ENCODE data around the gene LRMDA.

Gene LRMDA

DNA sequence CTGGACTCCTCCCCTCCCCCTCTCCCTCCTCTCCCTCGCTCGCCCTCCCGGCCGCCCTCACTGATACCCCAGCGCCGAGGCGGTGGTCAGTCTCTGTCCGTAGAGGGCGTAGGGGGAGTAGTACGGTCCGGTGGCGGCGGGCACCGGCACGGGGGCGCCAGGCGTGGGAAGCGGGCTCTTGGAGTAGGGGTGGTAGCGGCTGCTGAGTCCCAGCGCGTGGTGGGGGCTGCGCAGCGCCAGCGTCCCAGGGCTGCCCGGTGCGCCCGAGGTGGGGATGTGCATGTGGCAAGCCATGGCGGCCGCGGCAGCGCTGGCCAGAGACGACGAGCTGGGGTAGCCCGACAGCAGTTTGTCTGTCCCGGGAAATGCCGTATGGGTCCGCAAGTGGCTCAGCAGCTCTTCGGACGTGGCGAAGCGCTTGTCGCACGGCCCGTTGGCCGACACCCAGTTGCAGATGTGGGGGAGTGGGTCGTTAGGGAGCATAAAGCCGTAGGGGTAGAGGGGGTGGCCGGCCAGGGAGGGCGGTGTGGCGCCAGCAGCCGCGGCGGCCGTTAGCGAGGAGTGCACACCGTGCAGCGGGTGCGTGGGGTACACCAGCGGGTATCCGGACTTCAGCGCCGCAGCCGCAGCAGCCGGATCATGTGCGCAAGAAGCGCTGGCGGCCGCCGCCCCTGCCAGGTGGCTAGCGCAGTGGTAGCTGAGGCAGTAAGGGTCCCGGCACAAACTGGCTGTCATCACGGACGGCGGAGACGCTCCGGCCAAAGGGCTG is 32.5 kb upstream of the LRMDA start:
- no peak overlapping the region for H3K4me3 Mint-ChIP-seq
- no peak for DNase-seq
- H3K27ac Mint-ChIP-seq = no peak overlapping the region
- no peaks in the 10 kb centered on the region for H3K36me3 Mint-ChIP-seq
- H3K4me1 Mint-ChIP-seq = peaks cover 37% of the 10 kb centered on the region
- CTCF ChIA-PET = interaction anchor here (1.1 kb wide), 1 partner anchor 12 kb away, joined by 4 read pairs; no protein-coding TSS in a partner anchor
- peaks cover 96% of the 10 kb centered on the region for H3K27me3 Mint-ChIP-seq
- H3K9me3 Mint-ChIP-seq = no peaks in the 10 kb centered on the region

DNA sequence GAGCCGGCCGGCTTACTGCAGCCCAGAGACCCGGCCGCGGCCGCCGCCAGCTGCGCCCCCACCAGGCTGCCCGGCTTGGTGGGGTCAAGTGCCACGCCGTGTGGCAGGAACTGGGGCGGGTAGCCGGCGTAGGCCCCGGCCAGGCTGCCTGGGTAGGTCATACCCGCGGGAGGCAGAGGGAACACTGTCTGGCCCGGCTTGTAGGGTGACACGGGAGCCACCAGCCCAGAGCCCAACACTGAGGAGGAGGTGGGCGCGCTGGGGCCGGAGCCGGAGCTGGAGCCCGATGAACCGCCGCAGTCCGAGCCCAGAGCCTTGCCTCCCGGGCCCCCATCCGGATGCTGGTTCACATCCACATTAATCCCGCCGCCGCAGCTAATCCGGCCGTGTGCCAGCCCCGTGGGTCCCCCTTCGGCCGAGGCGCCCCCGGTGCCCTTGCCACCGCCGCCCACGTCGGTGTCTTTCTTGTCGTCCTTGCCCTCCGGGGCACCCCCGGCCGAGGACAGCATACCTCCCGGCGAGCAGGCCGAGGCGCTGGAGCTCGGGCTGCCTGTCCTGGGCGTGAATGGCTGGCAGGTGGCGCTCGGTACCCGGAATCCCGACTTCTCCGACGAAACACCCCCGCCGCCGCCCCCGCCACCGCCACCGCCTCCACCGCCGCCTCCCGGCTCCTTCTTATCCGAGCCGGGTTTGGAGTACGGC is 31.8 kb upstream of the LRMDA start:
- Mint-ChIP-seq H3K27me3 (peaks cover 96% of the 10 kb centered on the region), H3K36me3 (no peaks in the 10 kb centered on the region), H3K27ac (no peak overlapping the region), H3K9me3 (no peaks in the 10 kb centered on the region), H3K4me1 (peaks cover 37% of the 10 kb centered on the region), H3K4me3 (peak overlapping the region; percentile 69)
- DNase-seq = peak; percentile 60
- CTCF ChIA-PET = interaction anchor here (0.9 to 1.1 kb wide), 3 partner anchors 10 to 105 kb away, joined by 3 to 4 read pairs (median 3); no protein-coding TSS in a partner anchor

DNA sequence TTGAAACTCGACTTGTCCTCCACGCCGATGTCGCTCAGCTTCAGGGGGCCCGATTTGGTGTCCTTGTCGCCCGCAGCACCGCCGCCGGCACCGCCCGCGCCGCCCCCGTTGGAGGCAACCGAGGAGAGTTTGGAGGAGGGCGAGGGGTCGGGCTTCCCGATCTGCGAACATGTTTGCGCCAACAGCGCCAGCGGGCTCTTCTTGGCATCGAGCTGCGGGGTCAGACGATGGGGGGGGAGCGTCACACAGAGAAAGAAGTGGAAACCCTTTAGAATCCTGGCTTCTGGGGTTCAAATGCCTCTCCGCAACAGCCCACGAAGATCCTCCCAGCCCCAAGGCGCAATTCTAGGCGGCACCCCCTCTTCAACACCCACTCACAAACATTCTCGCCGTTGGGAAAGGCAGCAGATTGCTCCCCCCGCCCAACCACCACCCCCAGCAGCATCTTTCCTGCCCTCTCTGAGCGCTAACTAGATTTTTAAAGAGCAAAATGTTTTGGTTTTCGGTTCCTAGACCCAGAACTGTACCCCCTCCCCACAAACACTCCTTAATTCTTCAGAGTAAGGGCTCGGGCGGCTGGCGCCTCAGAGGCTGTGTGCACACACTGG is 31.2 kb upstream of the LRMDA start:
- Mint-ChIP-seq H3K27ac (no peak overlapping the region), H3K36me3 (no peaks in the 10 kb centered on the region), H3K9me3 (no peaks in the 10 kb centered on the region), H3K27me3 (peaks cover 96% of the 10 kb centered on the region), H3K4me3 (peak overlapping the region; percentile 69), H3K4me1 (peaks cover 32% of the 10 kb centered on the region)
- DNase-seq = no peak
- CTCF ChIA-PET = interaction anchor here (0.9 to 1.1 kb wide), 3 partner anchors 10 to 106 kb away, joined by 3 to 4 read pairs (median 3); no protein-coding TSS in a partner anchor

DNA sequence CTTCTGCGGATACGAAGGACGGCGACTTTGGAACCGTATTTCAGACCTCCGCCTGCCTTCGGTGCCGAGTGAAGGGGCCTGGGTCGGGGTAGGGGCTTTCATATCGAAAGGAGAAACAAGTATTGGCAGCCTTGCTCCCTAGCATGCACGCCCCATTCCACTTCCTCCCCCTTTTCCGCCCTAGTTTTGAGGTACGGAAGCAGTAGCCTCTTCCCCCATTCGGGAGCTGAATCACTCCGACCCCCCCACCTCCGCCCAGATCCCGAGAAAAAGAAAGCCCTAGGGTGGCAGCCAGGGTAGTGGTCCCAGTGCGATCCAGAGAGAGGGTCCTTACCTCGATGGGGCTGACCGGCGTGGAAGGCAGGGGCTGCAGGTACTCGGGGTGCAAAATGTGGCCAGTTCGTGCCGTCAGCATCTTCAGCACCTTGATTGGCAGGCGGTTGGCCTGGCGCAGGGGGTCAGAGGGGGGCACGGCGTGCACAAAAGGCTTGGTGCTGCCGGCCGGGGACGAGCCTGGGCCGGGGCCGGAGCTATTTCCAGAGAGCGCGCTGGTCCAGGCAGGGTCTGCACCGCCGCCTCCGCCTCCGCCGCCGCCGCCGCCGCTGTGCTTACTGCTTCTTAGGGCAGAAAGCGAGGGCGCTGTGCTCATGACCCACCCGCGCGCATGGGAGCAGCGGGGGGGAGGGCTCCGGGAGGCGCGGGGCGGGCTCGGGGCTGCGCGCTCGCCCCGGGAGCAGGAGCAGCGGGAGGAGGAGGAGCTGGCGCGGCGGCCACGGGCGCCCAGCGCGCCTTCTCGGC is 30.5 kb upstream of the LRMDA start:
- CTCF ChIA-PET = interaction anchor here (1.0 kb wide), 1 partner anchor 9 kb away, joined by 3 read pairs; no protein-coding TSS in a partner anchor
- Mint-ChIP-seq H3K27ac (no peak overlapping the region), H3K27me3 (peaks cover 96% of the 10 kb centered on the region), H3K9me3 (no peaks in the 10 kb centered on the region), H3K36me3 (no peaks in the 10 kb centered on the region), H3K4me1 (peaks cover 30% of the 10 kb centered on the region), H3K4me3 (peak overlapping the region; percentile 69)
- DNase-seq = peak; percentile 39

DNA sequence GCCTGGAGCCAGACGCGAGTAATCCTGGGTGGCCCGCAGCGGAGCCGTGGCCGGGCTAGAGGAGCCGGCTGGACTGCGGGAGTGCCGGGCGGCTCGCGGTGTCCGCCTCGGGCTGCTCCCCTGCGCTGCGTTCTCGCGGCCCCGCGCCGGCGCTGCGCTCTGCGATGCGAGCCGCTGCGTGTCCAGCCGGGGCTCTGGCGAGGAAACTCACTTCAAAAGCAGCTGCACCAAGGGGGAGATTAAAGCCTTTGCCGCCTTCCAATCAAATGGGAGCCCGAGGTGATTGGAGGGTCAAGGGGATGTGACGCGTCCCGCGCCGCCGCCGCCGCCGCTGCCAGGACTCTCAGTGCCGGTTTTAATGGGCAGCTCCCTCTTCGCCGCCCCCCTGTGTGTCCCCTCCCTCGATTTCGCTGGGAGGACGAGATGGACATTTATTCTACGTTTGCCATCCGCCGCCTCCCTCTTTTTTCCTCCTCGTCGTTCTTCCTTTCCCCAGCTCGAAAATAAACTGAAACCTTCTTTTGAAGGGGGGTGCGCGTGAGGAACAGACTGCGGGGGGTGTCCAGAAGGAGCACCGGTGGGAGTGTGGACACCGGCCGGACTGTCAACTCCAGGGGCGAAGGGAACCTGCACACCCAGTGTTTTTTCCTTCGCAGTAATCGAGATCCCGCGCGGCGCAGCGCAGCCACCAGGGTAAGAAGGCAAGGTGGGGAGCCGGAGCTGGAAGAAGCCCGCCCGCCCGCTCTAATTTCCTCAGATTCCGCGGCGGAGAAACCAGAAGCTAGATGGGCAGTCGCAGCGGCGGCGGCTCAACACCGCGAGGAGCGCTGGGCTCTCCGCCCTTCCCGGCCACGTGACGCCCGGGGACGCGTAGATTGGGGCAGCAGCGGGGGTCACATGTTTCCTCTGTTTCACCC is 29.6 kb upstream of the LRMDA start, which contains the start of gene ZNF503:
ZNF503 (minus strand) TSS at position 196 of the 917 bp plus-strand sequence. CDS start 345 bp downstream, outside the sequence.
- DNase-seq = peak; percentile 58
- CTCF ChIA-PET = no interaction called here
- Mint-ChIP-seq H3K36me3 (no peaks in the 10 kb centered on the region), H3K9me3 (no peaks in the 10 kb centered on the region), H3K27me3 (peaks cover 96% of the 10 kb centered on the region), H3K27ac (no peak within 1 kb of the TSS), H3K4me1 (peaks cover 31% of the 10 kb centered on the region), H3K4me3 (peak within 1 kb of the TSS; percentile 74)

DNA sequence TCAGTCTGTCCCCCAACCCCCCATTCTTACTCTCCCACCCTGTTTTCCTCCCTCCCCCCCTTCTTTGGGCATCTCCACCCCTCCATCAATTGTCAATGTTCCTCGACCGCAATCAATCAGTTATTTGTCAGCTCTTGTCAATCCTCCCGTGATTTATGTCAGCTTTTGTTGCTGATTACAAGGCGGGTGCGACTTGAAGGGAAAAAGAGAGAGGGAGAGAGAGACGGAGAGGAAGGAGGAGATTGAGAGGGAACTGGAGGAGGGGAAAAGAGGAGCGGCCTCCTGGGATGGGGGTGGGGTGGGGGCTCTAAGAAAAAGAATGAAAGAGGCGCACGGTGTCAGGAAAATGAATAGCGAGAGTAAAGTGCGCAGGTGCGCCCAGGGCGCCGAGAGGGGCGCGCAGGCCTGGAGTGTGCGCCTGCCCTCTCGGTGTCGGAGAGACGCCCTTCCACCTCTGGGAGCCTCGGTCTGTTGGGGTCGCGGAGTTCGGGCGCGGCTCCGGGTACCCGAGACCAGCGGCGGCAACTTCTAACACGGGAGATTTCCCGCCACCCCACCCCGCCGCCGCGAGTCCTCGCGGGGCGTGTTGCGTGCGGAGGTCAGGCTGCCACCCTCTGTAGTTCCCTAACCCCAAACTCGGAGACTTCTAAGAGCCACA is 28.8 kb upstream of the LRMDA start:
- no peaks in the 10 kb centered on the region for H3K36me3 Mint-ChIP-seq
- H3K27ac Mint-ChIP-seq = no peak overlapping the region
- H3K4me3 Mint-ChIP-seq = peak overlapping the region; percentile 74
- H3K4me1 Mint-ChIP-seq = peaks cover 38% of the 10 kb centered on the region
- H3K27me3 Mint-ChIP-seq = peaks cover 96% of the 10 kb centered on the region
- CTCF ChIA-PET = no interaction called here
- no peaks in the 10 kb centered on the region for H3K9me3 Mint-ChIP-seq
- no peak for DNase-seq

DNA sequence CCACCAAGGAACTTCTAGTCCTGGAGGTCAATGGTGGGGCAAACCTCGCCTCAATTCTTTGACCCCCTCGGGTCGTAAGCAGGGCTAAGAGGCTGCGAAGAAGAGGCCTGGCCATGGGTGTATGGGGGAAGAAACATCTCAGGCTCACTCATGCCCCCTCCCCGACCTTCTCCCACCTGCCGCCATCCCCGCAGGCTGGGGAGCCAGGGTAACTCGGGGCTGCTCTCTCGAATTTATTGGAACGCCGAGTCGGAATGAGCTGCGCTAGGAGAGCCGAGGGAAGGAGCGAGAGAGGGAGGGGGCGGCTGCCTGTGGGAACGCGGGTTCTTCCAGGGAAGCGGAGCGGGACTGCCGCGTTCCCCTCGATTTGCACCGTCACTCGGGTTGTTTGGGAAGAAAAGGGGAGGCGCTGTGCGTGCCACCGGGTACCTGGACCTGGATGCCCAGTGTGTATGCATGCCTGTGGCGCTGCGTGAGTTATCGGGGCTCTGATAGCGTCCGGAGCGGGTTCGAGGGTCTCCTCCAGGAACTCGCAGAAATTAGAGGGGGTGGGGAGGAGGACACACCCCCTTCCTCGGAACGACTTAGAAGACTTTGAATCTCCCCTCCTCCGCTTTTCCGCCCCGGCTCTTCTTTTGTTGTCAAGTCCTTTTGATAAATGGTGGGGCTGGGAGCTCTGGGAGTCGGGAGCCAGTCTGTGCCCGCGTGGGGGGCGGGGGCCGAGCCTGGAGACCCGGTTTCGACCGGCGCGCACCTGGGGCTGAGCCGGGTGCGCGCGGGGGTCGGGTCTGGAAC is 28.1 kb upstream of the LRMDA start:
- peak overlapping the region; percentile 74 for H3K4me3 Mint-ChIP-seq
- no peak overlapping the region for H3K27ac Mint-ChIP-seq
- H3K9me3 Mint-ChIP-seq = no peaks in the 10 kb centered on the region
- peaks cover 100% of the 10 kb centered on the region for H3K27me3 Mint-ChIP-seq
- peaks cover 42% of the 10 kb centered on the region for H3K4me1 Mint-ChIP-seq
- H3K36me3 Mint-ChIP-seq = no peaks in the 10 kb centered on the region
- CTCF ChIA-PET = interaction anchor here (1.9 kb wide), 1 partner anchor 9 kb away, joined by 9 read pairs; no protein-coding TSS in a partner anchor
- DNase-seq = no peak

DNA sequence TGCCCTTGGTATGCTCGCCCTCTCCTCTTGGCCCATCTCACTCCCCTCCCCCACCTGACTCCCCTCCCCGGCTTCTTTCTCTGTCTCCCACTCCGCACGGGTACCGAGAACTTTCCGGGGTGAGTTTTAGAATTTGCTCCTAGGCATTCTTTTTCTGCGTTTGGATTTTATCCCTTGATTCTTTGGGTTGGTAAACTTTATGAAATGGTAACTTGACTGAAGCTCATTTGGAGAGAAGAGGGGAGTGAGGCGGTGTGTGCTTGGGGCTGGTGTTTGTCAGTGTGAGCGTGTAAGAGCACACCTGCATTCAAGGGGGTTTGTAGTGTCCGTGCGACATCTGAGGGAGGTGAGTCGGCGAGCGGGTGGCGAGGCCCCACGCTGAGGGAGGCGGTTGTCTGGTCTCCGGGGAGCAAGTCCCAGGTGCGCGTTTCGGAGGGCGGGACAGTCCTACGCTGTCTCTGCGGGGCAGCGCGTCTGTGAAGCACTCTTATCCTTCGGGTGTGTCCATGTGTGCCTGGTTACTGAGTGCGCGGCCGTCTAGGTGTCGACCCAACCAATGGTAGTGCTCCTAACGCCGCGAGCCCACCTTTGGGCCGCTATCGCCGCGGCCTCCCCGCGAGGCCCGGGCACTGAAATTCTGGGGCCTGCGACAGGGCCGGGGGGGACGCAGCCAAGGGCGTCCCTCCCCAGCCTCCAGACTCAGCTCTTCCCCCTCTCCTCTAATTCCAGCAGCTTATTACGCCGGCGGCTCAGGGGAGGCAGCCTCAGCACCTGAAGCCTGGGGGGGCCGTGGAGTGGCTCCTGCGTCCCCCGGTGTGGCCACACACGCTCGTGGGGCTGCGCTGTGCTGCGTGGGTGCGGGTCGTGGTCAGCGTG is 27.2 kb upstream of the LRMDA start:
- Mint-ChIP-seq H3K4me1 (peaks cover 45% of the 10 kb centered on the region), H3K9me3 (no peaks in the 10 kb centered on the region), H3K27ac (no peak overlapping the region), H3K27me3 (peaks cover 100% of the 10 kb centered on the region), H3K4me3 (peak overlapping the region; percentile 11), H3K36me3 (no peaks in the 10 kb centered on the region)
- DNase-seq = no peak
- CTCF ChIA-PET = interaction anchor here (1.9 kb wide), 1 partner anchor 10 kb away, joined by 9 read pairs; no protein-coding TSS in a partner anchor

DNA sequence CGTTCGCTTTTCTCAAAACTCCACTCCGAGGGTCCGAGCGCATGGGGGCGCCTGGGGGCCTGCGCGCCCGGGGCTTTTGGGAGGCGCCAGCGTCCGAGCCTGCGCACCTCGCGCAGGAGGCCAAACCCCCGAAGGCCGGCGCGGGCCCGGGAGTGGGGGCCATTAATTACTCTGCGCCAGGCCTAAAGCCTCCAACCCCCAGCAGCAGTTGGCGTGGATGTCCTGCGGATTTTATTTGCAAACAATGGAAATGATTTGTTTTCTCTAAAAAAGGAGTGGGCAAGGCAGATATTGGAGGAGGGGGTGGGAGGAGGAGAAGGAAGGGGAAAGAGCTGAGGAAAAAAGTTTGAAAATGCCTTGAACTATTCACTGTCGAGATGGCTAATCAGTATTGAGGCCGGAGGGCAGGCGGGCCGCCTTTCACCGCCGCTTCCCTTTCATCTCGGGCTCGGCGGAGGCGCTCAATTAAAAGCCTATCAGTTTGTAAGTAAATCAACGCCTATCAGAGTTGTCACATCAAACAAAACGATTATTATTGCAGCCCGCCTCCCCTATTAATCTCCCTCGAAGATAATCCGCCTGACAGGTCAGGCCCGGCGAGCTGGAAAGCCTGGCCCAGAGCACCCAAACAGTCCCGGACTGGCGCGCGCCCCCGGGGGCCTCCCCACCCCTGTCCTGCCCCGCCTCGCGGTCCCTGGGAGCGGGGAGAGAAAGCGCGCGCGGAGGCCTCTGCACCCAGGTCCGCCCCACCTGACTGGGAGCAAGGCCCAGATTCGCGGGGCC is 26.4 kb upstream of the LRMDA start:
- no peak for DNase-seq
- no peak overlapping the region for H3K27ac Mint-ChIP-seq
- CTCF ChIA-PET = interaction anchor here (1.9 kb wide), 1 partner anchor 11 kb away, joined by 9 read pairs; no protein-coding TSS in a partner anchor
- no peaks in the 10 kb centered on the region for H3K9me3 Mint-ChIP-seq
- peaks cover 50% of the 10 kb centered on the region for H3K4me1 Mint-ChIP-seq
- no peaks in the 10 kb centered on the region for H3K36me3 Mint-ChIP-seq
- no peak overlapping the region for H3K4me3 Mint-ChIP-seq
- H3K27me3 Mint-ChIP-seq = peaks cover 100% of the 10 kb centered on the region

DNA sequence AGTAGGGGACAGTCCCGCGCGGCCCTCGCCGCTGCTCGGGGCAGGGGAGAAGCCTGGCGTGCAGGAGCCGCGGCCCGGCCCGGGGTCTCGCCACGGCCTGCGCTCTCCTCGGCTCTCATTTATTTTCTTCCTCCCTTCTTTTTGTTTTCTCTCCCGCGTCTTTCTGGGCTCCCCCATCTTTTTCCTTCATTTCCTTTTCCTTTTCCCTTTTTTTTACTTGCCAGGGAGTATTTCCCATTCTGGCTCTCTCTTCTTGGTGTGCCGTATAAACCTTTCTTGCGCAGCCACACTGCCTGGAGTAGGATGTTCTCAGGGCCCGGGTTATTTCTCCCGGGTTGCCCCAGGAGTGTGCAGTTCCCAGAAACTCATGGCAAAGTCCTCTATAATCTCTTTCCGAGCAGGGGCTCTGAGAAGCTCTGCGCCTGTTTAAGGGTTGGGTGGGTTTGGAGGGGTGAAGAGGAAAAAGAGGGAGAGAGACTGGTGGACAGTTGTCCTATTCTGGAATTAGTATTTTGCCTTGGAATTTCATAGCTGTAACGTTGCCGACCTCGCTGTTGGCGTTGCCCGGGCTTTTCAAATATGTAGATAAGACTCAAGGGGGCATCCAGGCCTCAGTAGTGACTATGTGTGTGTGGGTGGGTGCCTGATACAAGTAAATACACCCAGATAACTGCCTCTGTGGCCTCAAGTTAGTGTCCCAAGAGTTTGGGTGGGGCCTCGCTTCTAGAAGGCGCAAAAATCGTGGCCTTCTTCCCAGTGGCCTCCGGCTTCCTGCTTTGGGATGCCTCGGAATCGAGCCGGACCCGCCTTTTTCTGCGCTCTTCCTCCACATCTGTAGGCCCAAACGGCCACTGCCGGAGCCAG is 25.6 kb upstream of the LRMDA start:
- H3K27ac Mint-ChIP-seq = peak overlapping the region; percentile 42
- H3K27me3 Mint-ChIP-seq = peaks cover 100% of the 10 kb centered on the region
- no peaks in the 10 kb centered on the region for H3K9me3 Mint-ChIP-seq
- DNase-seq = no peak
- H3K36me3 Mint-ChIP-seq = no peaks in the 10 kb centered on the region
- CTCF ChIA-PET = interaction anchor here (1.9 kb wide), 1 partner anchor 12 kb away, joined by 9 read pairs; no protein-coding TSS in a partner anchor
- H3K4me1 Mint-ChIP-seq = peaks cover 43% of the 10 kb centered on the region
- no peak overlapping the region for H3K4me3 Mint-ChIP-seq
